OCI-LY7 (cell line): ENCODE data around the gene SP8. TPM values are rescaled to one million over a fixed set of nuclear protein-coding genes. Genes with fewer than 3 reads are reported as not detected.

Experiments used
- BruUV-seq: library from RNA; stranded (reverse); fragments of 400-500 nt; replicated peaks from 2 replicates; lab custom pipeline; 2021; lab: Mats Ljungman, UMichigan
- CTCF ChIA-PET: fragments of 300-600 bp; sonication (Branson Sonifier 250); formaldehyde crosslinking; loops from one replicate; lab custom pipeline; 2022; ENCODE audit warnings: antibody characterized with exemption; ENCODE audit not compliant: unreplicated experiment; lab: Charles Lee
- POLR2A ChIA-PET: fragments of 300-600 bp; sonication (Branson Sonifier 250); formaldehyde crosslinking; loops from one replicate; lab custom pipeline; 2022; ENCODE audit warnings: antibody characterized with exemption; lab: Charles Lee
- DNase-seq: peaks from one replicate; pipeline ENCODE4 v3.0.0-alpha.2; 2015; ENCODE audit warnings: low spot score
- H2AFZ ChIP-seq: fragments of 200-600 bp; sonication (generic), shearing (Covaris generic); 2 replicates; pipeline ENCODE4 v1.6.1; 2014; ENCODE audit warnings: mild to moderate bottlenecking, antibody characterized with exemption, low read length, moderate library complexity
- H3K27ac ChIP-seq: fragments of 200-600 bp; sonication (generic); 2 replicates; pipeline ENCODE4 v1.5.1; 2014; ENCODE audit warnings: mixed run types, low read depth, mild to moderate bottlenecking, moderate library complexity, low read length, inconsistent platforms; ENCODE audit not compliant: poor library complexity, severe bottlenecking
- H3K36me3 ChIP-seq: fragments of 200-600 bp; sonication (generic); 2 replicates; pipeline ENCODE4 v1.6.1; 2014; ENCODE audit warnings: mild to moderate bottlenecking, antibody characterized with exemption, low read length, moderate library complexity, mixed read lengths; ENCODE audit not compliant: insufficient read depth
- H3K4me1 ChIP-seq: fragments of 200-600 bp; sonication (generic); 2 replicates; pipeline ENCODE4 v1.5.1; 2014; ENCODE audit warnings: mild to moderate bottlenecking, low read length; ENCODE audit not compliant: insufficient read depth, poor library complexity, severe bottlenecking
- H3K4me2 ChIP-seq: fragments of 200-600 bp; sonication (generic); 2 replicates; pipeline ENCODE4 v1.6.1; 2014; ENCODE audit warnings: mild to moderate bottlenecking, low read length
- H3K4me3 ChIP-seq: fragments of 200-600 bp; sonication (generic); 2 replicates; pipeline ENCODE4 v1.5.1; 2014; ENCODE audit warnings: mild to moderate bottlenecking, low read depth, low read length; ENCODE audit not compliant: poor library complexity, severe bottlenecking
- H3K79me2 ChIP-seq: fragments of 200-600 bp; sonication (generic); 2 replicates; pipeline ENCODE4 v1.6.1; 2016; ENCODE audit warnings: low read depth, mild to moderate bottlenecking, low read length, moderate library complexity, mixed read lengths; ENCODE audit not compliant: insufficient read depth
- H3K9me2 ChIP-seq: fragments of 200-600 bp; sonication (generic); 2 replicates; pipeline ENCODE4 v1.6.1; 2016; ENCODE audit warnings: mild to moderate bottlenecking, low read length, mixed read lengths; ENCODE audit not compliant: insufficient read depth
- H3K9me3 ChIP-seq: fragments of 200-600 bp; sonication (generic); 2 replicates; pipeline ENCODE4 v1.6.1; 2014; ENCODE audit warnings: mild to moderate bottlenecking, mixed run types, low read length, mixed read lengths
- H4K20me1 ChIP-seq: fragments of 200-600 bp; sonication (generic); 2 replicates; pipeline ENCODE4 v1.6.1; 2014; ENCODE audit warnings: mild to moderate bottlenecking, antibody characterized with exemption, low read length, moderate library complexity, mixed read lengths; ENCODE audit not compliant: insufficient read depth
- EZH2phosphoT487 ChIP-seq: fragments of 200-600 bp; sonication (generic); IDR thresholded peaks from 2 replicates; pipeline ENCODE4 v1.6.1; 2018; ENCODE audit warnings: low read depth, borderline replicate concordance, mild to moderate bottlenecking, mixed run types, antibody characterized with exemption, low read length, moderate library complexity, mixed read lengths
- intact Hi-C: fragments of 100-400 bp; cut with micrococcal nuclease; formaldehyde crosslinking; loops from one replicate; pipeline ENCODE4 v1.10.0; 2022; ENCODE audit not compliant: unreplicated experiment
- total RNA-seq, 2 experiments: library from RNA; depleted of rRNA in 1 of 2; stranded (reverse); fragments of >200 nt in 1 of 2; shearing (Covaris generic) in 1 of 2; gene quantifications; 2 replicates each; pipeline ENCODE4 v1.2.3, GENCODE V29; 2014 to 2022
- TF ChIP-seq, protein P1 (sequence below): fragments of 200-600 bp; sonication (generic); conservative IDR thresholded peaks from 2 replicates; pipeline ENCODE4 v1.5.1; 2014; ENCODE audit warnings: mild to moderate bottlenecking, antibody characterized with exemption, low read length, moderate library complexity, mixed read lengths

The SP8 gene
- total RNA-seq, 2 experiments from 2014 or later = not detected

DNA sequence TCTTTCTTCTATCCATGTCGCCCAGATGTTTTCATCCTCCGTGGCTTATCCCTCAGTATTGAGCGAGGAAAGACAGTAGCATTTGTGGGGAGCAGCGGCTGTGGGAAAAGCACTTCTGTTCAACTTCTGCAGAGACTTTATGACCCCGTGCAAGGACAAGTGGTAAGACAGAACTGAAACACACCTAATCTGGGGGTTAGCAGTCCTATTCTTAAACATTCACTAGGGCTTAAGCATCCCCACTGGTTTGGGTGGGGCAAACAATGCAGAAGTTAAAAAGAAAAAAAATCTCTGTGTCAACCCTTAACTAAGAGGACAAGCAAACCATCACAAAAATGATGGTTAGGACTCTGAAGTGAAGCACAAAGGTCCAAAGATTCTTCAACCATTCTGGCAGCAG lies 43.8 kb downstream of the SP8 start:
- H2AFZ ChIP-seq = no peak overlapping the region
- H3K36me3 ChIP-seq = no peaks in the 10 kb centered on the region
- CTCF ChIA-PET = no interaction called here
- no peak for DNase-seq
- no peaks in the 10 kb centered on the region for H3K9me3 ChIP-seq
- no peak overlapping the region for H3K4me3 ChIP-seq
- BruUV-seq = no TSS peak
- no peaks in the 10 kb centered on the region for H3K79me2 ChIP-seq
- H3K4me1 ChIP-seq = no peaks in the 10 kb centered on the region
- no peak overlapping the region for H3K4me2 ChIP-seq
- intact Hi-C loops = no loop called here
- no peaks in the 10 kb centered on the region for H4K20me1 ChIP-seq
- no peak overlapping the region for H3K27ac ChIP-seq
- no peaks in the 10 kb centered on the region for H3K9me2 ChIP-seq
- POLR2A ChIA-PET = no interaction called here
- TF ChIP-seq, protein P1, sequence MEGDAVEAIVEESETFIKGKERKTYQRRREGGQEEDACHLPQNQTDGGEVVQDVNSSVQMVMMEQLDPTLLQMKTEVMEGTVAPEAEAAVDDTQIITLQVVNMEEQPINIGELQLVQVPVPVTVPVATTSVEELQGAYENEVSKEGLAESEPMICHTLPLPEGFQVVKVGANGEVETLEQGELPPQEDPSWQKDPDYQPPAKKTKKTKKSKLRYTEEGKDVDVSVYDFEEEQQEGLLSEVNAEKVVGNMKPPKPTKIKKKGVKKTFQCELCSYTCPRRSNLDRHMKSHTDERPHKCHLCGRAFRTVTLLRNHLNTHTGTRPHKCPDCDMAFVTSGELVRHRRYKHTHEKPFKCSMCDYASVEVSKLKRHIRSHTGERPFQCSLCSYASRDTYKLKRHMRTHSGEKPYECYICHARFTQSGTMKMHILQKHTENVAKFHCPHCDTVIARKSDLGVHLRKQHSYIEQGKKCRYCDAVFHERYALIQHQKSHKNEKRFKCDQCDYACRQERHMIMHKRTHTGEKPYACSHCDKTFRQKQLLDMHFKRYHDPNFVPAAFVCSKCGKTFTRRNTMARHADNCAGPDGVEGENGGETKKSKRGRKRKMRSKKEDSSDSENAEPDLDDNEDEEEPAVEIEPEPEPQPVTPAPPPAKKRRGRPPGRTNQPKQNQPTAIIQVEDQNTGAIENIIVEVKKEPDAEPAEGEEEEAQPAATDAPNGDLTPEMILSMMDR = no peak
- TF ChIP-seq EZH2phosphoT487 = no peak

DNA sequence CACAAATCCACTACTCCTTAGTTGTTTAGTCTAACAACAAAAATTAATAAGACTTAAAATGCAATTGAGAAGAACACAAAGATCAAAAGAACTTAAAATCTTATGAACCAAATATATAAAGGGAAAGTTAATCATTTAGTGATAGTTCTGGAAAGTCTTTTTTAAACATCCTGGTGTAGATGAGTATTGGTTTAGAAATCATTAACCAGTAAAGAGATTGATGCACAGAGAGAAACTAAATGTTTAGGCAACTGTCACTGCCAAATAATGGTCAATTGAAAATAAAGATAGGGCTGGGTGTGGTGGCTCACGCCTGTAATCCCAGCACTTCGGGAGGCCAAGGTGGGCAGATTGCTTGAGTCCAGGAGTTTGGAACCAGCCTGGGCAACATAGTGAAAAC lies 44.9 kb downstream of the SP8 start:
- CTCF ChIA-PET = no interaction called here
- TF ChIP-seq, protein P1 = no peak
- TF ChIP-seq EZH2phosphoT487 = no peak

DNA sequence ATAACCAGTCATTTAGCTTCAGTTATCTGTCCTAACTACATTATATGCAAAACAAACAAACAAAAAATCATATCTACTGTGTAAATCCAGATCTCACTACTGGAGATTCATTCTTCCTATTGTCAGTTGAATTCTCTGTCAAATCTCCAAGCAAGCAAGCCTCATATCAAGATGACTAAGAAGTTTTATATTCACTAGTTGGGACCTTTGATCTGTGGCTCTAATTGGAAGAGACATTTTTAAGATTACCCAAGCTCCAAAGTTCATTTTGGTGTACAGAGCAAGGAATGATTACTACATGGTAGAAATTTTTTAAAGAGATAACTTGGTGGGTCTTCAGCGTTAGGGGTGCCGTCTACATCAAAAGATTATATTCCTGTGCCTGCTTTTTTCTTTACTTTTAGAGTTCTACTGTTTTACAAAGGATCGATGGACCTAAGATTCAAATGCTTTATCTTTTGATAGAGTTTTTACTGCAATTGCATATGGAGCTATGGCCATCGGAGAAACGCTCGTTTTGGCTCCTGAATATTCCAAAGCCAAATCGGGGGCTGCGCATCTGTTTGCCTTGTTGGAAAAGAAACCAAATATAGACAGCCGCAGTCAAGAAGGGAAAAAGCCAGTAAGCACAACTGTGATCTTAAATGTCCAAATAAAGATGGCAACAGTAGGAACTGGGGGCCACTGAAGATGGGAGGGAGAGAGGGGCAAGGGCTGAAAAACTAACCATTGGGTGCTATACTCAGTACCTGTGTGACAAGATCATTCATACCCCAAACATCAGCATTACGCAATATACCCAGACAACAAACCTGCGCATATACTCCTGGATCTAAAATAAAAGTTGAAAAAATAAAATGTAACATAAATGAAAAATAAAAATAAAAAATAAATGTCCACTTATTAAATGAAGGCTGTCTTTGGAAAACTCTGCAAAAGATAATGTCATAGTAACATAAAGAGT lies 47.9 kb downstream of the SP8 start:
- no peaks in the 10 kb centered on the region for H3K9me3 ChIP-seq
- ChIA-PET POLR2A (no interaction called here), CTCF (no interaction called here)
- no peaks in the 10 kb centered on the region for H3K4me1 ChIP-seq
- intact Hi-C loops = no loop called here
- no peak for TF ChIP-seq EZH2phosphoT487
- TF ChIP-seq, protein P1 = no peak
- no peaks in the 10 kb centered on the region for H3K36me3 ChIP-seq
- no TSS peak for BruUV-seq
- H3K79me2 ChIP-seq = no peaks in the 10 kb centered on the region
- H3K4me2 ChIP-seq = no peak overlapping the region
- H2AFZ ChIP-seq = no peak overlapping the region
- DNase-seq = no peak
- no peak overlapping the region for H3K4me3 ChIP-seq
- no peaks in the 10 kb centered on the region for H4K20me1 ChIP-seq
- no peaks in the 10 kb centered on the region for H3K9me2 ChIP-seq
- H3K27ac ChIP-seq = no peak overlapping the region

More for the DNA sequence above, 44.9 kb downstream of the SP8 start:
- Histone ChIP-seq H3K4me1 (no peaks in the 10 kb centered on the region), H3K36me3 (no peaks in the 10 kb centered on the region), H3K9me2 (no peaks in the 10 kb centered on the region), H3K9me3 (no peaks in the 10 kb centered on the region), H2AFZ (no peak overlapping the region), H4K20me1 (no peaks in the 10 kb centered on the region), H3K79me2 (no peaks in the 10 kb centered on the region), H3K4me3 (no peak overlapping the region), H3K4me2 (no peak overlapping the region), H3K27ac (no peak overlapping the region)
- intact Hi-C loops = no loop called here
- no peak for DNase-seq
- POLR2A ChIA-PET = interaction anchor here (0.6 kb wide), 2 partner anchors 32 to 593 kb away, joined by 3 read pairs; no protein-coding TSS in a partner anchor
- BruUV-seq = no TSS peak
